H1 (cell line): ENCODE measurements around the gene TAF4. TPM values are rescaled to one million over a fixed set of nuclear protein-coding genes. Genes with fewer than 3 reads are reported as not detected.

Source experiments
- CTCF ChIA-PET: fragments of 300-600 bp; sonication (Branson Sonifier 250); formaldehyde crosslinking; loops from one replicate; lab custom pipeline; 2021; ENCODE audit not compliant: partially characterized antibody; lab: Charles Lee
- POLR2A ChIA-PET: fragments of 300-600 bp; sonication (Branson Sonifier 250); formaldehyde crosslinking; loops from one replicate; lab custom pipeline; 2021; ENCODE audit warnings: inconsistent platforms; ENCODE audit not compliant: partially characterized antibody; lab: Charles Lee
- DNase-seq, 2 experiments: peaks; one replicate each; pipeline versions ENCODE4 v3.0.0 to v3.0.0-alpha.2; 2010 to 2022; ENCODE audit warnings: low spot score in 2 of 2, low read depth in 1 of 2, mixed read lengths in 1 of 2
- FAIRE-seq: peaks from 2 replicates; lab custom pipeline; 2011; peaks lifted over from hg19 to GRCh38; lab: Jason Lieb, UNC
- H2AFZ ChIP-seq: 2 replicates; pipeline ENCODE4 v1.8.1; 2012; ENCODE audit warnings: low read length, inconsistent platforms
- H2AK5ac ChIP-seq: 2 replicates; pipeline ENCODE4 v1.6.1; 2013; ENCODE audit warnings: low read depth, low read length
- H2BK120ac ChIP-seq: replicated peaks from 2 replicates; pipeline ENCODE3; 2013; ENCODE audit warnings: low read depth, low read length, inconsistent platforms
- H2BK12ac ChIP-seq: 2 replicates; pipeline ENCODE4 v1.6.1; 2013; ENCODE audit warnings: low read depth, low read length
- H2BK15ac ChIP-seq: 2 replicates; pipeline ENCODE4 v1.6.1; 2013; ENCODE audit warnings: low read length
- H2BK20ac ChIP-seq: 2 replicates; pipeline ENCODE4 v1.6.1; 2013; ENCODE audit warnings: low read length
- H2BK5ac ChIP-seq: 2 replicates; pipeline ENCODE4 v1.6.1; 2013; ENCODE audit warnings: low read depth, low read length
- H3K14ac ChIP-seq: 2 replicates; pipeline ENCODE4 v1.6.1; 2013; ENCODE audit warnings: inconsistent platforms; ENCODE audit not compliant: insufficient read length
- H3K18ac ChIP-seq: 2 replicates; pipeline ENCODE4 v1.6.1; 2013; ENCODE audit warnings: low read length; ENCODE audit errors: extremely low read depth
- H3K23ac ChIP-seq: 2 replicates; pipeline ENCODE4 v1.6.1; 2013; ENCODE audit warnings: inconsistent platforms; ENCODE audit not compliant: insufficient read length
- H3K23me2 ChIP-seq: 2 replicates; pipeline ENCODE4 v1.6.1; 2013; ENCODE audit warnings: low read depth, low read length
- H3K27ac ChIP-seq: 2 replicates; pipeline ENCODE4 v1.6.1; 2011; ENCODE audit warnings: low read depth, low read length, inconsistent platforms
- H3K27me3 ChIP-seq, 4 experiments: replicated peaks in 1 of 4; 1 replicate in 1 of 4; 2 replicates in 3 of 4; pipeline versions ENCODE4 v1.6.1 to v1.8.1; 2011 to 2013; ENCODE audit warnings: low read length in 3 of 4, mild to moderate bottlenecking in 3 of 4, inconsistent platforms in 2 of 4, mixed read lengths in 2 of 4, moderate library complexity in 1 of 4; ENCODE audit not compliant: control insufficient read depth in 3 of 4, insufficient read depth in 3 of 4; ENCODE audit errors: extremely low read depth in 1 of 4
- H3K36me3 ChIP-seq, 4 experiments: 2 replicates each; pipeline versions ENCODE4 v1.6.1 to v1.8.1; 2011 to 2013; ENCODE audit warnings: mild to moderate bottlenecking in 4 of 4, low read length in 3 of 4, moderate library complexity in 2 of 4, control low read depth in 1 of 4, inconsistent platforms in 1 of 4; ENCODE audit not compliant: insufficient read depth in 4 of 4, control insufficient read depth in 2 of 4
- H3K4ac ChIP-seq: replicated peaks from 2 replicates; pipeline ENCODE3; 2013; ENCODE audit warnings: low read length, low read depth, mixed read lengths, inconsistent platforms; ENCODE audit not compliant: insufficient read length
- H3K4me1 ChIP-seq, 4 experiments: replicated peaks in 1 of 4; 1 replicate in 1 of 4; 2 replicates in 3 of 4; pipeline versions ENCODE4 v1.6.1 to v1.8.1; 2011 to 2013; ENCODE audit warnings: low read length in 3 of 4, inconsistent platforms in 2 of 4, mixed read lengths in 1 of 4; ENCODE audit not compliant: insufficient read depth in 4 of 4, control insufficient read depth in 3 of 4
- H3K4me2 ChIP-seq, 2 experiments: 2 replicates each; pipeline versions ENCODE4 v1.6.1 to v1.8.1; 2011 to 2013; ENCODE audit warnings: low read depth in 2 of 2, low read length in 2 of 2, control low read depth in 1 of 2, inconsistent platforms in 1 of 2, mild to moderate bottlenecking in 1 of 2; ENCODE audit not compliant: insufficient read depth in 1 of 2
- H3K4me3 ChIP-seq, 4 experiments: fragments of 200-600, 300-600 bp in 1 of 4; sonication (generic), shearing (Covaris generic), sonication (Bioruptor Twin) in 1 of 4; 2 replicates each; pipeline versions ENCODE4 v1.5.1 to v1.8.1; 2011 to 2016; ENCODE audit warnings: low read length in 4 of 4, low read depth in 3 of 4, control low read depth in 2 of 4, inconsistent platforms in 2 of 4, mild to moderate bottlenecking in 2 of 4, mixed read lengths in 1 of 4, moderate library complexity in 1 of 4; ENCODE audit not compliant: insufficient read depth in 2 of 4; ENCODE audit errors: extremely low read depth in 1 of 4
- H3K56ac ChIP-seq: replicated peaks from 2 replicates; pipeline ENCODE3; 2013; ENCODE audit warnings: low read depth, mild to moderate bottlenecking, mixed read lengths, low read length, inconsistent platforms; ENCODE audit not compliant: insufficient read length
- H3K79me1 ChIP-seq: 2 replicates; pipeline ENCODE4 v1.6.1; 2013; ENCODE audit warnings: low read depth, low read length, control low read depth
- H3K79me2 ChIP-seq, 2 experiments: 2 replicates each; pipeline versions ENCODE4 v1.6.1 to v1.8.1; 2012 to 2013; ENCODE audit warnings: low read length in 2 of 2, mild to moderate bottlenecking in 2 of 2, inconsistent platforms in 1 of 2; ENCODE audit not compliant: insufficient read depth in 2 of 2, control insufficient read depth in 1 of 2
- H3K9ac ChIP-seq, 4 experiments: replicated peaks in 1 of 4; 1 replicate in 1 of 4; 2 replicates in 3 of 4; pipeline versions ENCODE4 v1.6.1 to v1.8.1; 2011 to 2013; ENCODE audit warnings: low read depth in 3 of 4, low read length in 3 of 4, control low read depth in 2 of 4, mild to moderate bottlenecking in 2 of 4, moderate library complexity in 2 of 4, inconsistent platforms in 1 of 4; ENCODE audit errors: extremely low read depth in 1 of 4
- H3K9me3 ChIP-seq, 2 experiments: 2 replicates each; pipeline versions ENCODE4 v1.6.1 to v1.8.1; 2012 to 2013; ENCODE audit warnings: mild to moderate bottlenecking in 2 of 2, moderate library complexity in 2 of 2, control low read depth in 1 of 2, inconsistent platforms in 1 of 2, low read depth in 1 of 2, low read length in 1 of 2, mixed read lengths in 1 of 2; ENCODE audit not compliant: insufficient read depth in 2 of 2
- H4K20me1 ChIP-seq, 2 experiments: replicated peaks in 1 of 2; 2 replicates each; pipeline versions ENCODE3 to v1.8.1; 2011 to 2013; ENCODE audit warnings: inconsistent platforms in 2 of 2, low read length in 2 of 2, mild to moderate bottlenecking in 1 of 2; ENCODE audit not compliant: insufficient read depth in 2 of 2, control insufficient read depth in 1 of 2
- H4K5ac ChIP-seq: 2 replicates; pipeline ENCODE4 v1.6.1; 2013; ENCODE audit warnings: low read length, low read depth, mixed read lengths, inconsistent platforms; ENCODE audit not compliant: insufficient read length
- H4K8ac ChIP-seq: 2 replicates; pipeline ENCODE4 v1.8.0; 2013; ENCODE audit warnings: mild to moderate bottlenecking, moderate library complexity, low read length, inconsistent platforms; ENCODE audit not compliant: insufficient read depth; ENCODE audit errors: extremely low read depth
- H4K91ac ChIP-seq: replicated peaks from 2 replicates; pipeline ENCODE3; 2013; ENCODE audit warnings: low read length, mixed read lengths, inconsistent platforms; ENCODE audit not compliant: insufficient read length
- ASH2L ChIP-seq: fragments of 200-600, 300-600 bp; sonication (generic); IDR thresholded peaks from one replicate; pipeline ENCODE4 v1.7.1; 2017; ENCODE audit warnings: low read length
- BACH1 ChIP-seq: IDR thresholded peaks from 2 replicates; pipeline ENCODE4 v1.6.1; 2012; ENCODE audit warnings: low read length, improper control_type of control experiment
- SIN3A ChIP-seq, 2 experiments: IDR thresholded peaks in 1 of 2; conservative IDR thresholded peaks in 1 of 2; 2 replicates each; pipeline ENCODE4 v1.6.1; 2011 to 2012; ENCODE audit warnings: low read length in 2 of 2, improper control_type of control experiment in 1 of 2, low read depth in 1 of 2, mild to moderate bottlenecking in 1 of 2
- SIRT6 ChIP-seq: IDR thresholded peaks from one replicate; pipeline ENCODE4 v1.7.1; 2012; ENCODE audit warnings: low read length, inconsistent platforms
- SP2 ChIP-seq: IDR thresholded peaks from 2 replicates; pipeline ENCODE4 v1.6.1; 2012; ENCODE audit warnings: mild to moderate bottlenecking, low read length, inconsistent platforms
- USF2 ChIP-seq: IDR thresholded peaks from 2 replicates; pipeline ENCODE4 v1.6.1; 2011; ENCODE audit warnings: low read length, improper control_type of control experiment
- WGBS, 2 experiments: shearing (Covaris generic) in 1 of 2; methylation state at CpG; one replicate each; pipeline versions ENCODE4 v1.1.6 to v1.1.7; 2013 to 2015; ENCODE audit warnings: low lambda C conversion rate in 2 of 2, mixed read lengths in 2 of 2, inconsistent platforms in 1 of 2, low coverage in 1 of 2, missing lambda C conversion rate in 1 of 2; ENCODE audit not compliant: insufficient replicate concordance in 2 of 2, insufficient coverage in 1 of 2, insufficient read length in 1 of 2; ENCODE audit errors: extremely low coverage in 1 of 2, missing lambda C conversion rate in 1 of 2; 5-methylcytosine and 5-hydroxymethylcytosine counted together
- polyA plus RNA-seq, 7 experiments: library from polyadenylated mRNA; depleted of rRNA in 3 of 7; stranded (reverse) in 5 of 7; unstranded in 2 of 7; fragments of >200 nt in 5 of 7; fragments of 200-250 nt in 2 of 7; gene quantifications; 1 replicate in 5 of 7; 2 replicates in 1 of 7; 4 replicates in 1 of 7; pipeline versions ENCODE4 v1.2.1 to v1.2.3, GENCODE V29; 2011 to 2013; ENCODE audit warnings: missing spikeins in 2 of 7, mixed read lengths in 2 of 7
- total RNA-seq: library from RNA; stranded (reverse); fragmentation: NEBNext Ultra II Directional; extraction: Animal tissue kit (Norgen Biotek cat#: 25700); gene quantifications from 2 replicates; pipeline ENCODE4 v1.2.1, GENCODE V29; 2021

The TAF4 gene
- total and polyA plus RNA-seq, 2 of the 8 experiments (the other 6 are each of a cell fraction or from before 2014, with no cell fraction given): 16.0 to 30.1 TPM

- Histone ChIP-seq H4K8ac (no peak overlapping the region), H3K27me3 (no peaks in the 10 kb centered on the region), H4K5ac (no peak overlapping the region), H3K27ac (no peak overlapping the region), H2BK120ac (no peak overlapping the region), H2BK12ac (no peak overlapping the region), H3K23me2 (peaks cover 7% of the 10 kb centered on the region; the same call in 1 of the 2 replicates), H2BK5ac (no peak overlapping the region), H4K20me1 (peaks cover 35% of the 10 kb centered on the region in 2 experiments), H3K56ac (no peak overlapping the region), H4K91ac (no peak overlapping the region), H3K9ac (no peak overlapping the region), H3K4ac (no peak overlapping the region), H3K14ac (no peak overlapping the region), H2BK20ac (no peak overlapping the region), H3K4me1 (peaks cover 5 to 18% (median 14%) of the 10 kb centered on the region in 4 experiments), H3K18ac (no peak overlapping the region), H3K79me2 (peaks cover 37 to 52% of the 10 kb centered on the region in 2 experiments; a peak in 3 of 4 replicates), H3K79me1 (peaks cover 10% of the 10 kb centered on the region), H3K23ac (no peak overlapping the region), H2BK15ac (0 out of 2 replicates have a peak overlapping the region, but pooled peaks have one; percentile 81), H3K4me3 (peak overlapping the region; percentile 38 to 97 (median 50)), H3K9me3 (0 out of 4 replicates have a peak, but pooled peaks cover 0 to under 1% of the 10 kb centered on the region in 2 experiments), H2AK5ac (no peak overlapping the region), H3K4me2 (peak overlapping the region; percentile 72 to 75), H3K36me3 (peaks cover 0 to 4% (median under 1%) of the 10 kb centered on the region in 4 experiments; a peak in 3 of 8 replicates), H2AFZ (no peak overlapping the region)
- WGBS, 2 experiments: 30% methylated on average over 30 of the region's 60 CpGs; no CpG with 5 or more reads in 1 of the 2 experiments
- peak; percentile 14 for TF ChIP-seq ASH2L
- peak; percentile 23 to 61; a peak in 1 of 4 replicates for TF ChIP-seq SIN3A (conservative IDR thresholded peaks at IDR 0.05 in 1 of 2, IDR thresholded peaks at IDR 0.05 in 1 of 2; ENCODE audit: low read depth in 1 of 2, low read length in 2 of 2)
- TF ChIP-seq BACH1: no peak
- no peak for TF ChIP-seq USF2
- TF ChIP-seq SP2: no peak
- no peak for TF ChIP-seq SIRT6
- CTCF ChIA-PET: interaction anchor here (1.6 to 1.7 kb wide), 2 partner anchors 53 to 77 kb away, joined by 4 to 10 read pairs; no protein-coding TSS in a partner anchor
- no peak for FAIRE-seq
- POLR2A ChIA-PET: interaction anchor here (0.9 to 1.8 kb wide), 5 partner anchors 10 to 79 kb away, joined by 3 to 10 read pairs (median 5); partner anchors contain the start of genes PSMA7 and SS18L1
- DNase-seq: no peak
Observed at GRCh38 chr20:62063981-62064769, 1.5 kb downstream of the TAF4 start.
